Activated T-helper 17 cell treated with anti-CD3 and anti-CD28 coated beads, Interleukin-2, amount 50 U/mL, for 72 hours (primary cell): ENCODE measurements around the gene OR8U1. TPM values are rescaled to one million over a fixed set of nuclear protein-coding genes. Genes with fewer than 3 reads are reported as not detected.
"Not testable (repeated sequence)": the region's sequence is repeated elsewhere in the genome, so short reads cannot be mapped to it uniquely, and the experiment has no call there.

ENCODE experiments used
- ATAC-seq: fragments of 150-1000 bp; cut with Tn5 transposase; replicated peaks from 2 replicates; pipeline ENCODE4 v1.10.0; 2021; ENCODE audit warnings: mild to moderate bottlenecking, moderate library complexity
- H3K27ac Mint-ChIP-seq: one replicate; pipeline ENCODE4 v1.8.0; 2022; ENCODE audit warnings: mixed read lengths
- H3K27me3 Mint-ChIP-seq: one replicate; pipeline ENCODE4 v1.8.0; 2022; ENCODE audit warnings: mixed read lengths
- H3K36me3 Mint-ChIP-seq: one replicate; pipeline ENCODE4 v1.8.0; 2022; ENCODE audit warnings: low read depth, mild to moderate bottlenecking, mixed read lengths
- H3K4me1 Mint-ChIP-seq: one replicate; pipeline ENCODE4 v1.8.0; 2022; ENCODE audit warnings: mixed read lengths
- H3K4me3 Mint-ChIP-seq: one replicate; pipeline ENCODE4 v1.8.0; 2022; ENCODE audit warnings: mild to moderate bottlenecking, mixed read lengths
- H3K9me3 Mint-ChIP-seq: one replicate; pipeline ENCODE4 v1.8.0; 2022; ENCODE audit warnings: mixed read lengths
- total RNA-seq, 2 donors: library from RNA; stranded (reverse); gene quantifications; one replicate each; pipeline ENCODE4 v1.2.3, GENCODE V29; 2022

Gene OR8U1
- not detected for total RNA-seq

GRCh38 chr11:56375324-56375723 lies at the start of gene OR8U1:
Gene OR8U1, plus strand, starts transcription at chr11:56375624. Its CDS starts 0 bp downstream, at chr11:56375624.
- Mint-ChIP-seq H3K27ac (no peak within 1 kb of the TSS), H3K4me1 (no peaks in the 10 kb centered on the region), H3K9me3 (peaks cover 19% of the 10 kb centered on the region), H3K4me3 (no peak within 1 kb of the TSS), H3K27me3 (no peaks in the 10 kb centered on the region), H3K36me3 (no peaks in the 10 kb centered on the region)
- ATAC-seq, result no peak

GRCh38 chr11:56331861-56332491 lies 43.4 kb upstream of the OR8U1 start:
- Mint-ChIP-seq H3K4me3 (no peak overlapping the region), H3K9me3 (peaks cover 5% of the 10 kb centered on the region), H3K4me1 (no peaks in the 10 kb centered on the region), H3K27me3 (no peaks in the 10 kb centered on the region), H3K27ac (no peak overlapping the region), H3K36me3 (no peaks in the 10 kb centered on the region)
- ATAC-seq, result no peak

- ATAC-seq, result no peak
These were observed 42.3 kb upstream of the OR8U1 start for GRCh38 chr11:56333156-56333555.

GRCh38 chr11:56340289-56340688 lies 35.1 kb upstream of the OR8U1 start:
- Mint-ChIP-seq H3K4me1 (no peaks in the 10 kb centered on the region), H3K9me3 (peaks cover 19% of the 10 kb centered on the region), H3K4me3 (no peak overlapping the region), H3K27me3 (no peaks in the 10 kb centered on the region), H3K36me3 (no peaks in the 10 kb centered on the region), H3K27ac (no peak overlapping the region)
- no peak for ATAC-seq

More at GRCh38 chr11:56333156-56333555, 42.3 kb upstream of the OR8U1 start:
- Mint-ChIP-seq H3K4me1 (no peaks in the 10 kb centered on the region), H3K36me3 (no peaks in the 10 kb centered on the region), H3K27ac (no peak overlapping the region), H3K27me3 (no peaks in the 10 kb centered on the region), H3K4me3 (no peak overlapping the region), H3K9me3 (peaks cover 5% of the 10 kb centered on the region)

GRCh38 chr11:56345739-56346138 lies 29.7 kb upstream of the OR8U1 start, which contains the start of gene OR8K1:
Gene OR8K1, plus strand, starts transcription at chr11:56346039. Its CDS starts 0 bp downstream, at chr11:56346039.
- no peak within 1 kb of the TSS for H3K27ac Mint-ChIP-seq
- peaks cover 25% of the 10 kb centered on the region for H3K9me3 Mint-ChIP-seq
- no peak for ATAC-seq
- H3K27me3 Mint-ChIP-seq, result no peaks in the 10 kb centered on the region
- H3K36me3 Mint-ChIP-seq, result no peaks in the 10 kb centered on the region
- H3K4me1 Mint-ChIP-seq, result no peaks in the 10 kb centered on the region
- H3K4me3 Mint-ChIP-seq, result no peak within 1 kb of the TSS

- H3K27ac Mint-ChIP-seq, result no peak within 1 kb of the TSS
- no peaks in the 10 kb centered on the region for H3K36me3 Mint-ChIP-seq
- no peaks in the 10 kb centered on the region for H3K4me1 Mint-ChIP-seq
- peaks cover 11% of the 10 kb centered on the region for H3K9me3 Mint-ChIP-seq
- ATAC-seq, result no peak
- H3K4me3 Mint-ChIP-seq, result no peak within 1 kb of the TSS
- no peaks in the 10 kb centered on the region for H3K27me3 Mint-ChIP-seq
These were observed 21.4 kb upstream of the OR8U1 start, which contains the start of gene OR8J1 for GRCh38 chr11:56353991-56354390. Gene OR8J1, plus strand, starts transcription at chr11:56354291. Its CDS starts 5,956 bp downstream, at chr11:56360247.

- H3K9me3 Mint-ChIP-seq, result peaks cover 18% of the 10 kb centered on the region
- H3K36me3 Mint-ChIP-seq, result no peaks in the 10 kb centered on the region
- no peak overlapping the region for H3K4me3 Mint-ChIP-seq
- H3K4me1 Mint-ChIP-seq, result no peaks in the 10 kb centered on the region
- no peak overlapping the region for H3K27ac Mint-ChIP-seq
- no peak for ATAC-seq
- no peaks in the 10 kb centered on the region for H3K27me3 Mint-ChIP-seq
These were observed 4.7 kb downstream of the OR8U1 start for GRCh38 chr11:56380120-56380519.

GRCh38 chr11:56394381-56394780 lies 19.0 kb downstream of the OR8U1 start:
- Mint-ChIP-seq H3K27me3 (no peaks in the 10 kb centered on the region), H3K4me1 (no peaks in the 10 kb centered on the region), H3K27ac (no peak overlapping the region), H3K4me3 (no peak overlapping the region), H3K36me3 (no peaks in the 10 kb centered on the region), H3K9me3 (peaks cover 15% of the 10 kb centered on the region)
- ATAC-seq, result no peak

GRCh38 chr11:56396047-56396446 lies 20.6 kb downstream of the OR8U1 start:
- Mint-ChIP-seq H3K4me1 (no peaks in the 10 kb centered on the region), H3K27ac (no peak overlapping the region), H3K4me3 (no peak overlapping the region), H3K36me3 (no peaks in the 10 kb centered on the region), H3K27me3 (no peaks in the 10 kb centered on the region), H3K9me3 (peaks cover 15% of the 10 kb centered on the region)
- ATAC-seq, result no peak

- not testable (repeated sequence) for H3K36me3 Mint-ChIP-seq, ATAC-seq, H3K27me3 Mint-ChIP-seq, H3K4me1 Mint-ChIP-seq, H3K4me3 Mint-ChIP-seq, H3K27ac Mint-ChIP-seq
- H3K9me3 Mint-ChIP-seq, result peaks cover 10% of the 10 kb centered on the region
These were observed 26.5 kb downstream of the OR8U1 start for GRCh38 chr11:56401858-56402461.

- ATAC-seq, result no peak
- no peak overlapping the region for H3K4me3 Mint-ChIP-seq
- no peaks in the 10 kb centered on the region for H3K4me1 Mint-ChIP-seq
- H3K9me3 Mint-ChIP-seq, result peaks cover 21% of the 10 kb centered on the region
- H3K27ac Mint-ChIP-seq, result no peak overlapping the region
- H3K36me3 Mint-ChIP-seq, result no peaks in the 10 kb centered on the region
- H3K27me3 Mint-ChIP-seq, result no peaks in the 10 kb centered on the region
These were observed 29.0 kb downstream of the OR8U1 start for GRCh38 chr11:56404393-56404792.

GRCh38 chr11:56410801-56411200 lies 35.4 kb downstream of the OR8U1 start:
- ATAC-seq, result no peak
- H3K36me3 Mint-ChIP-seq, result no peaks in the 10 kb centered on the region
- no peak overlapping the region for H3K27ac Mint-ChIP-seq
- H3K4me1 Mint-ChIP-seq, result no peaks in the 10 kb centered on the region
- no peak overlapping the region for H3K4me3 Mint-ChIP-seq
- no peaks in the 10 kb centered on the region for H3K27me3 Mint-ChIP-seq
- peaks cover 22% of the 10 kb centered on the region for H3K9me3 Mint-ChIP-seq

GRCh38 chr11:56412396-56412795 lies 37.0 kb downstream of the OR8U1 start, which contains the start of gene OR5AL1:
Gene OR5AL1, plus strand, starts transcription at chr11:56412696.
- H3K9me3 Mint-ChIP-seq, result peaks cover 17% of the 10 kb centered on the region
- no peak for ATAC-seq
- H3K4me3 Mint-ChIP-seq, result no peak within 1 kb of the TSS
- no peak within 1 kb of the TSS for H3K27ac Mint-ChIP-seq
- H3K36me3 Mint-ChIP-seq, result no peaks in the 10 kb centered on the region
- no peaks in the 10 kb centered on the region for H3K4me1 Mint-ChIP-seq
- H3K27me3 Mint-ChIP-seq, result no peaks in the 10 kb centered on the region
